ENCODE data around the gene AHSA1.
"Not testable (repeated sequence)": the region's sequence is repeated elsewhere in the genome, so short reads cannot be mapped to it uniquely, and the experiment has no call there.

AHSA1 gene

DNA sequence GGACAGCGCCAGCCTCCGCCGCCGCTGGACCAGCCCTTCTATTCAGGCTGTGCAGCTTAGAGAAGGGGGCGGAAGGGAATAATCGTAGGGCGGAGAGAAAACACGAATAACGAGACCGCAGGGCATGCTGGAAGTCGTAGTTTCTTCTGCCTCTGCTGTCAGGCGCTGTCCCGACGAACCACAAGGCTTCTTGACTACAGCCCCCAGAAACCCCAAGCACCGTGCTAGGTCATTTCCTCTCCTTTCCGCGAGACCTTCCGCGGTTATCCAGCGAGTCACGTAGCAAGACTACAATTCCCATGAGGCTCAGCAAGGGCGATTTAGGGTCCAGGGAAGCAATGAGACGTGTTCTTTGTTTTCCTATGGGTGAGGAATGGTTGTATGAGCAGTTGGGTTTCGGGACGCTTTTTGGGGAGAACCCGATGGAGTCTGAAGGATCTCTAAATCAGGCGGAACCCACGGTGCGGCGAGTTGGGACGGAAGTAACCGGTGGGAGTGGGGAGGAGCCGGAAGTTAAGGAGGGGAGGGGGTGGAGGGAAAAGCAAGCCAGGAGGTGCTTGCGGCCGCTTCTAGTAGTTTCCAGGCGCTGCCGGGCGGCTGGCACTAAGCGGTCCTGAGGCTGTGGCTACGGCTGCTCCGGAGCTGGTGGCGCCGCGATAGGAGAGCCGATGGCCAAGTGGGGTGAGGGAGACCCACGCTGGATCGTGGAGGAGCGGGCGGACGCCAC is at the start of gene AHSA1, which contains the start of gene VIPAS39:
Gene AHSA1, plus strand, starts transcription at position 572 of the 727 bp plus-strand sequence. Its CDS starts 97 bp downstream, at position 669.
Gene VIPAS39, minus strand, starts transcription at position 80 of the 727 bp plus-strand sequence. CDS start 3,499 bp downstream, outside the sequence.
- DNase-seq = peak; percentile 99

DNA sequence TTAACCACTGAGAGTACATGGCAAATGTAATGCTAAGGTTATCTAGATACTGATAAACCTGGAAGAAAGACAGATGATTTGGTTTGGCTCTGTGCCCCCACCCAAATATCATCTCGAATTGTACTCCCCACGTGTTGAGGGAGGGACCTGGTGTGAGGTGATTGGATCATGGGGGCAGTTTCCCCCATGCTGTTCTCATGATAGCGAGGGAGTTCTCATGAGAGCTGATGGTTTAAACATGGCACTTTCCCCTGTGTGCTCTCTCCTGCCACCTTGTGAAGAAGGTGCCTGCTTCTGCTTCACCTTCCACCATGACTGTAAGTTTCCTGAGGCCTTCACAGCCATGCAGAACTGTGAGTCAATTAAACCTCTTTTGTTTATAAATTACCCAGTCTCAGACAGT is 48.8 kb upstream of the AHSA1 start:
- DNase-seq = peak; percentile 2

DNA sequence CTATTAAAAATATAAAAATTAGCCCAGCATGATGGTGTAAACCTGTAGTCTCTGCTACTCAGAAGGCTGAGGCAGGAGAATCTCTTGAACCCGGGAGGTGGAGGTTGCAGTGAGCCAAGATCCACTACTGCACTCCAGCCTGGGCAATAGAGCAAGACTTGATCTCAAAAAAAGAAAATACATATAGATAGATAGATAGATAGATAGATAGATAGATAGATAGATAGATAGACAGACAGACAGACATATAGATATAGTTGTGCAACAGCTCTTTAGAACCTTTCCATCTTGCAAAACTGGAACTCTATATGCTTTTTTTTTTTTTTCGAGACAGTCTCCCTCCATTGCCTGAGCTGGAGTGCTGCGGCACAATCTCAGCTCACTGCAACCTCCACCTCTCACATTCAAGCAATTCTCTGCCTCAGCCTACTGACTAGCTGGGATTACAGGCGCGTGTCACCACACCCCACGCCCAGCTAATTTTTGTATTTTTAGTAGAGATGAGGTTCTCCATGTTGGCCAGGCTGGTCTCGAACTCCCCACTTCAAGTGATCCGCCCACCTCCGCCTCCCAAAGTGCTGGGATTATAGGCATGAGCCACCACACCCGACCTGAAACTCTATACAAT is 42.4 kb upstream of the AHSA1 start:
- DNase-seq = not testable (repeated sequence)

DNA sequence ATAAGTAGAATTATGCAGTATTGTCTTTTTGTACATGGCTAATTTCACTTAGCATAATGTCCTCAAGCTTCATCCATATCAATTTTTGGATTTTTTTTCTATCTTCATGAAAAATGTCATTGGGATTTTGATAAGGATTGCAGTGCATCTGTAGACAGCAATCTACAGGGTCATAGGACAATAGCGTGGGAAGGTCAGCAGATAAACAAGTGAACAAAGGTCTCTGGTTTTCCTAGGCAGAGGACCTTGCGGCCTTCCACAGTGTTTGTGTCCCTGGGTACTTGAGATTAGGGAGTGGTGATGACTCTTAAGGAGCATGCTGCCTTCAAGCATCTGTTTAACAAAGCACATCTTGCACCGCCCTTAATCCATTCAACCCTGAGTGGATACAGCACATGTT is 41.8 kb upstream of the AHSA1 start:
- not testable (repeated sequence) for DNase-seq

DNA sequence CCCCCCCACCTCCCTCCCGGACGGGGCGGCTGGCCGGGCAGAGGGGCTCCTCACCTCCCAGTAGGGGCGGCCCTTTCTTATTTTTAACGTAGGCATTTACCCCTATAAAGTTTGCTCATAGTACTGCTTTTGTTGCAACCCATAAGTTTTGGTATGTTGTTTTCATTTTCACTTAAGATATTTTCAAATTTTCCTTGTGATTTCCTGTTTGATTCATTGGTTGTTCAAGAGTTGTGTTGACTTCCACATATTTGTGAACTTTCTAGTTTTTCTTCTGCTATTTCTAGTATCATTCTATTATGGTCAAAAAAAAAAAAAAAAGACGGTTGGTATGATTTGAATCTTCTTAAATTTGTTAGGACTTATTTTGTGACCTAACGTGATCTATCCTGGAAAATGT is 41.1 kb upstream of the AHSA1 start:
- DNase-seq = no peak

DNA sequence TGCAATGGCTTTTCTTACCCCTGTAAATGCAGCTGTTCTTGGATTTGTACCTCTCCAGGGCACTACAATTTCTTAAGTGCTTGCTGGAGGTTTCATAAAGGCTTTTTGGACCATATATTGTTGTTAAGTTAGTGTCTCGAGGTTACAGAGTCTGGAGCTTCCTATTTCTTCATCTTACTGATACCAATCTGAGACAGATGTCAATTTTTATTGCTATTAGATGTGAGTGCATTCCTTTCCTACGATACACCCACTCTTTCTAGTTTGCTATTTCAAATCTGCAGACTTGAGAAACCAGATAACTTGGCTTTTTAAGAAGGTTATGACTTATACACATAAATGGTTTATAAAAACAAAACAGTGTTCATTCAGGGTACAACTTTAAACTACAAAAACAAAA is 36.7 kb upstream of the AHSA1 start:
- no peak for DNase-seq

DNA sequence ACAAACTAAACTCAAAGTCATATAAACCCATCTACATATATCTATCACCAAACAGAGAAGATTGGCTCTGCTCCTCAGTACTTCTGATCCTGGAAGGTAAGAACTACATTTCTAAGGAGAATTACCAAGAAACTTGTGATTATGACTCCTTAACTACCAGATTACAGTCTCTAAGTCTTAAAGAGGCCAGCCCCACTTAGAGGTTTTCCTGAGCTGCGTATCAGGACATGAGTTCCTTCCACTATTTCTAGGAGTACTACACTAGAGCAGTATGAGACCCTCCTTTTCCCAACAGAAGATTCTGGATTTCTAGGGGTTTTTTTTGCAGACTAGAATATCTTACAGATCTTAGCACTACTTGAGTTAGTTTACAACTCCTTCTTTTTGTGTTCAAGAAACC is 34.5 kb upstream of the AHSA1 start, which contains the start of gene NOXRED1:
Gene NOXRED1, minus strand, starts transcription at position 101 of the 400 bp plus-strand sequence. CDS start 634 bp downstream, outside the sequence.
- DNase-seq = no peak

DNA sequence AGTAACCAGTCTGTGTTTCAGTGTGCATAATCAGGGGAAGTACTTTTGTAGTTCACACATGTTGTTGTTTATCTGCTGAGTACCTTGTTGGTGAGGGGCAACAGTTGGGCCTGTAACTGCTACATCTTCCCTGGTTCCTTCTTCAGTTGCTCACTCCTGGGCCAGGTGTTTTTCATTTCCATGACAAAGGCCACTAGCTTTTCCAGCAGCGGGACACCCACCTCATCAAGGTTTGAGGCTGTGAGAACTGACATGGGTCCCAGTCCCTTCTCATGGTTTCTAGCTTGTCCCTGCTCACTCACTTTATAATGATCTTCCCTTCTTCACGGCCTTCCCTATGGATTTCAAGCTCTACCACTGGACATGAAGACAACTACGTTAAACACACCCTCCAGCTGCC is 33.0 kb upstream of the AHSA1 start:
- no peak for DNase-seq

DNA sequence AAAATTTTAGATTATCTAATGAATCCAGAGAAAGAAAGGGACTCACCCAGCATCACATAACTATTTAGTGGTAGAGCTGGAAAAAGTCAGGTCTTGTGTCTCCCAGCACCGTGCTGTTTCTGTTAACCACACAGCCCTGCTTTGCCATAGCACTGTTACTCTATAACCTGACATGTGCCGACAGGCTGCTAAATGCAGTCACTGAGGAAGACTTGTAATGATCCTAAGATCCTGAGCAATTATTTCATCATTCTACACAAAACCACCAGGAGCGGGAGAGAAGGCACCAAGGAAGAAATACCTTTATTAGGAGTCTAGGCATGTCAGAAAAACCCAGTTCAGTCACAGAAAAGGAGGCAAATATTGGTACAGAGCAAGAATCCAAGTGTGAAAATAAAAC is 31.5 kb upstream of the AHSA1 start:
- DNase-seq = no peak

DNA sequence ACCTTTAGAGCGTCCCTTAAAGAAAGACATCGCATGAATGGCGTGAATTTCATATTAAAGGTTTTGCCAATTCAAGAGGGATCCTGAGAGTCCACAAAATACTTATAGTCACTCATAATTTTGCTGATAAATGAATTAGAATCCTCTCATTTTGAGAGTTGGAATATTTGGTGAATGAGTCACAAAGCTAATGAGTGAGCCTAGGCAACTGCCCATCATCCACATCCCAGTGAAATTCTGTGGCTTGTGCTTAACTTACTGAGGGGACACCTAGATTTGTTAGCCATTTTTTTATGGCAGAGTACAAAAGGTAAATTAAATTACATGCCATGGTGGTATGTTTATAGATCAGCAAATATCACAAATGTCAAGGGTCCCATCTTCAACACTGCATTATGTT is 21.9 kb upstream of the AHSA1 start:
- DNase-seq = no peak

DNA sequence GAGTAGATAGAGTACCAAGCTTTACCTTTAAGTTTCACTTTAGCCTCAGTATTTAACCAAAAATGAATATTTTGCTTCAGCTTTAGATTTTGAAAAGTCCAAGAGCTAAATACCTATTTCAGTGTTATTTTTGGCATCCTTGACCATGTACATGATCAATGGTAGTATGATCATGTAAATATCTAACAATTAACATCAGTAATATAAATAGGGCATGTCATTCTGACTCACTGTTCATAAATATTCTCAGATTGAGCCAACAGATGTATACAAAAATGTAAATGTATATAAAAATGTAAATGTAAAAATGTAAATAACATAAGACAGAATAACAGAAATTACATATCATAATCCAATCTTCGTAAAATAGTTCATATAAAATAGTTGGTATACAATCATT is 19.3 kb upstream of the AHSA1 start:
- DNase-seq = no peak

DNA sequence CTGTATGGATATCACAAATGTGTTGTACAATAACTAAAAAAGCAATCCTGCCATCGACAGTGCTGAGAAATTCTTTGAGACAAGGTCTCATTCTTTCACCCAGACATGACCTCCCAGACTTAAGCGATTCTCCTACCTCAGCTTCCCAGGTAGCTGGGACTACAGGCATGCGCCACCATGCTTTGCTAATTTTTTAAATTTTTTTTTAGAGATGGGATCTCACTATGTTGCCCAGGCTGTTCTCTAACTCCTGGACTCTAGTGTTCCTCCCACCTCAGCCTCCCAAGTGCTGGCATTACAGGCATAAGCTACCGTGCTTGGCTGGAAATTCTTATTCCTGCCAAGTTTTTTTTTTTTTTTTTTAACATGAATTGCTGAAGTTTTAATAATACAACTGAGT is 18.0 kb upstream of the AHSA1 start:
- no peak for DNase-seq

DNA sequence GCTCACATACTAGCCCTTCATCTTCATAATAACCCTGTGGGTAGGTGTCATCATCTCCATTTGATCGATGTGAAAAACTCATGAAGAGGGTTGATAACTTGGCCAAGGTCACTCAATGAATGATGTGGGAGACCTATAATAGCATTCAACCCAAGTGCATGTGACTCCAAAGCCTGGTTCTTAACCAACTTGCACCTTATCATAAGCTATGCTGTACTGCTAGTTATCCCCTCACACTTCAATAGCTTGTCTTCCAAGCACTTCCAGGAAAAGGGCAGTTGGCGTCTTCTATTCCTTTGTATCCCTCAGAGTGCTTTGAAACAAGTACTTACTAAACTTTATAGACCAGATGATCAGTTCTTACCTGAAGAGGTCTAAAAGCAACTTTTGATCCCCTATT is 15.7 kb upstream of the AHSA1 start:
- DNase-seq = no peak

DNA sequence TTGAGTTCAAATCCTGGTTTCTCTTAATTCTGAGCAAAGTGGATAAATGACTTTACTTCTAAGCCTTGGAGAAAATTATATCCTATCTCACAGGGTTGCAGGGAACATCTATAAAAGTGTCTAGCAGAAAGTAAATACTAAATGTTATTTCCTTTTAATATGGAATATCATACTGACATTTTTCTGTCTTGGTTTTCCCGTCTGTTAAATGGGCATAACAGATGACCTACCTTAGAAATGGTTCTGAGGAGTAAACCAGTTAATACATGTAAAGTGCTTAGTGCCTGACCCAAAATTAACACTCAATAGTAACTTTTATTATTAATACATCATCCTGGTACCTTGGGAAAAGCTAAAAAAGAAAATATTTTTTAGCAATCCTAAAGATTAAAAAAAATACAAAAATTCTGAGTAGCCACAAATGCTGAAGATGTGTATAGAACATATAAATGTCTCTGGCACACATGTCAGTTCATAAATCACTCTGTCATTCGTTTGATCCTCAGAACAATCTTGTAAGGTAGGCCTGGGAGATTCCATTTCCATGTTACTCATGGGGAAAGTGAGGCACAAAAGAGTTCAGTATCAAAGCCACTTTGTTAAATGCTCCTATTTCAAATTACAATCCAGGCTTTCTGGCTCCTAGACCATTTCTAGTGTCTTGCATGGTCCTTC is 1.8 kb upstream of the AHSA1 start:
- DNase-seq = no peak

DNA sequence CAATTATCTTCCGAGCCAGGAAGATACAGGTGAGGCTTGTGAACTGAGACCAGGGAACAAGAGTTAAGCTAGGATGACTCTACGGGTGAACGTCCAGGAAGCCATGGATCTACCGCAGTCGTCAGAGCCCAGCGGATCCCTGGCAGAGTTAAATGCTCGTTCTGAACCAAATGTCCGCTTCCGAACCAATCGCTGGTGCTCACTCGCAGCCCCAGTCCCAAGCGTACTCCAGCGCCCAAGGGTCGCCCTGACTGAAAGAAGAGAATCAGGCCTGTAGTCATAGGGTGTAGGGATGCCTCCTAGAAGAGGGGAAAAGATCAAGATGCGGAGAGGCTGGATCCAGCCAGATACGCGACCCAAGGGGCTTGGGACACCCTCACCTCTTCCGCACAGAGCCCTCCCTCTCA is 775 bp upstream of the AHSA1 start:
- DNase-seq = peak; percentile 61

DNA sequence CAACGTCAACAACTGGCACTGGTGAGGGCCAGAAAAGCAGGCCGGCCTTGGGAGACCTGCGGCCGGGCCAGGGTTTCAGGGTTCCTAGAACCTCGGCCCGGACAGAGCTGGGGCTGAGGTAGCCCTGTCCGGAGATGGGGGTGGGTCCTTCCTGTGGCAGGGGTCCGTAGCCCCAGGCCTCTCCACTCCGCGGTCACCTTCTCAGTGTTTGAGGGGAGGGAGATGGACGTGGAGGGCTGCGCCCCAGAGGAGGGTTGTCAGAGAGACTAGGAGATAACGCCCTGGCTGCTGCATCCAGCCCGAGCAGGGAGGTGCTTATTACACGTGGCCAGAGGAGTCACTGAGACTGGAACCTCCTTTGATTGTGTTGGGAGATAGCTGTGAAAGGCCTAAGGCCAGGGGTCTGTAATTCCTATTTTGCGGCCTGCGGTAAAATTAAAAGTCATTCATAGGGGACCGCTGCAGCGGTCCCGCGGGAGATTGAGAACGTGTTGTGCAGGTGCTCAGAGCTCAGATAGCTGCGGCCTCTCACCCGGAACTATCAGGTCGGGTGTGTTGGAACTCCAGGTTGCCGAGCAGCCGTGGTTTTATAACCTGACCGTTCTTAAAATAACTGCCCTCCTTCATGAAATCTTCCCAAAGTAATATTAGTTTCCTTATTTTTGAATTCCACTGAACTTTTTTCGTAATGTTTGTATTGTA is 507 bp downstream of the AHSA1 start:
- peak; percentile 26 for DNase-seq

DNA sequence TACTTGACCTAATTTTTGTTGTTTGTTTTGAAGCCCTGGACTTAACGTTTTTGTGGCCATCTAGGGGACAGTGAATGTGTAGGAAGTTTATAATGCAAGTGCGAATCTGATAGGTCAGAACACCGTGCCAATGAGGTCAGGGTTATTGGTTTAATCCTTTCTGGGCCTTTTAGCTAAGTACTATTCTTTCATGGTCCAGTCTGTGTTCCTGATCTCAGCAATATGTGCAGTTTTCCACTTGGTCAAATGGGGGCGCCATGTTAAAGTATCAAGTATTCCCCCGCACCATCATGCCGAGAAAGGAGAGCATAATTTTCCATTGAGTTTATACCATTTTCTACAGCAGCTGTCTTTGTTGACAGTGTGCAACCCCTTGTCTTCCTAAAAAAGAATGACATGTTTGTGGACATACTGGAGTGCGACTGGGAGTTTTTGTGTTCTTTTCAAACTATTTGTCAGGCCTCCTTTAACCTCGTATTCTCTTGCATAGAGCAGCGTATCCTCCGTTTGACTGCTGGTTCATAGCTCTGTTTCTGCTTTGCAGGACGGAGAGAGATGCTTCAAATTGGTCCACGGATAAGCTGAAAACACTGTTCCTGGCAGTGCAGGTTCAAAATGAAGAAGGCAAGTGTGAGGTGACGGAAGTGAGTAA is 1.3 kb downstream of the AHSA1 start:
- peak; percentile 23 for DNase-seq

DNA sequence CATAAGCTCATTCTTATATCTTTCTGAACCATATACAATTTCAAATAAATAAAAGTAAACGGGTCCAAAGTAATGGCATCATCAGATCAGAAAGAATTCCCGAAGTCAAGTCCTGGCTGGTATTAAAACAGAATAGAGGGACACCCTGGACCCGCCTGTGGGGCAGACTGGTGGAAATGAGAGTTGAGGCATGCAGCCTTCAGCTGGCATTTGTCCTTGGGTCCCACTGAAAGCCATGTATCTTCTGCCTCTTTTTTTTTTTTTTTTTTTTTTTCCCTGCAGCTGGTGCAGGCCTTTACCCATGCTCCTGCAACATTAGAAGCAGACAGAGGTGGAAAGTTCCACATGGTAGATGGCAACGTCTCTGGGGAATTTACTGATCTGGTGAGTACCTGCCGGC is 9.9 kb downstream of the AHSA1 start:
- DNase-seq = no peak

DNA sequence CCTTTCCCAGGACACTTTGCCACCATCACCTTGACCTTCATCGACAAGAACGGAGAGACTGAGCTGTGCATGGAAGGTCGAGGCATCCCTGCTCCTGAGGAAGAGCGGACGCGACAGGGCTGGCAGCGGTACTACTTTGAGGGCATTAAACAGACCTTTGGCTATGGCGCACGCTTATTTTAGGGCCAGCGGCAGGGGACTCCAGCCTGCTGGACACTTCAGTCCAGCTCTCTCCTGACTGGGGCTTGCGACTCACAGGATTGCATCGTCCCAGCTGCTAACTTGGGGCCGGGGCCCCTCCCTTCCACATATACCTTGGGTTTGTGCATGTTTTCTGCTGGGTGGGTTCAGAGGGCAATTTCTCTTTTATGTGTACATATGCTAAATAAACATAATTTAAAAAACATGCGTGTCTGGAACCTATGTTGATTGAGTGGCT is 11.2 kb downstream of the AHSA1 start:
- DNase-seq = no peak

DNA sequence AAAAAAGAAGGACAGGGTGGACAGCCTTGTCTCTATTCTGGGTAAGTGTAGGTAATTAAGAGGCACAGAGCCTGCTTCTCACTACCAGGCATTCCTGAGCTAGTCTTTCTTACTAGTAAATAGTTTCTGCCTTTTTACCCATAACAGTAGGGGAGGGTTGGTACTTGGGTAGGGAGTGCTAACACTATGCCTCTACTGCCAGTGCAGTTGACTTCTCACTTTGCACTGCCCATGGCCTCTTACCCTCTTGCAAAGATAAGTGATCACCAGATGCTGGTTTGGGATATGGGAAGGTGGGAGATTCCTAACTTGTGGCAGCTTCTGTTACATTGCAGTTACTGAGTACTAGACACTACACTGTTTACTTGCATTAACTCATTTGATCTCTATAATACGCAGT is 11.6 kb downstream of the AHSA1 start:
- DNase-seq = no peak

DNA sequence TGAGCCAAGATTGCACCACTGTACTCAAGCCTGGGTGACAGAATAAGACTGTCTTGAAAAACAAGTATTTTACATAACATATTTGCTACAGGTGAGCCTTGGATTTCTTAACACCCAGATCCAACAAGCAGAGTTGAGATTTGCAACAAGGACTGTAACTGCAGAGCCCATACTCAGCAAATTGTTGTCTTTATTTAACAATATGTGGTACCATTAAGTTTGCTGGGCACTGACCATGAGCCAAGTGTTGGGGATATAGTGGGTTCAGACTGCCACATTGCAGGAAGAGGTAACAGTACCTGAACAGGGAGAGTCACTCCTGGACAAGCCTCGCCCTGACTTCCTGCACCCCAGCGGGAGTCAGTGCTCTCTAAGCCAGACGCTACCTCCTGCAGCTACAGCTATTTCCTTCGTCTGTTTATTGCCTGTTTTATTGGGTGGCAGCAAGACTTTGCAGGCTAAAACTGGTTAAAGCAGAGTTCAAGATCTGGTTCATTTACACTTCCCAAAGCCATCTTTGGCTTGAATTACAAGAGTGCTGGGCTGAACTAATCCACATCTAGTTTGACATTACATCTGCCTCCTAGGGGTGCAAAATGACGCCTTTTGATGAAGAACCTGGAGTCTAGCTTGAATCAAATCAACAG is 12.5 kb downstream of the AHSA1 start:
- no peak for DNase-seq

DNA sequence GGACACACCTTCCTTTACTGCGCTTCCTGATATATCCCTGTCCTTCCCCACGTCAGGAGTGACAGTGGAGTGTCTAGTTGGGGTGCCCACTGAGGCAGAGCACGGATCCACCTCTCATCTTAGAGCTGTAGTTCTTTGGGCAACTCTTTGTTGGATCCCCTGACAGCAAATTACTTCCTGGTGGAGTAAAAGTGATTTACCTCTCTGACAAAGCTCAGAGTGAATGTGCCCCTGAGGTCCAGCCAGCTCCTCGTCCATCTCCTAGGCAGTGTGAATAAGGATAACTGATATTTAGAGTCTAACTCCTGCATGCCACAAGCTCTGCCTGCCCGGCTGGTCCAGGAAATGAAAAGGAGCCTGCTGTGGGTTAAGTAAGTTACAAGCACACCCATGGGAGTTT is 16.0 kb downstream of the AHSA1 start:
- no peak for DNase-seq

All from NCI-H1092 treated with DMSO at 0.1 percent for 48 hours (cell line).